Nasal cavity respiratory epithelium epithelial cell of viscerocranial mucosa (primary cell): Measurements from ENCODE around the gene IFNW1. TPM values are rescaled to one million over a fixed set of nuclear protein-coding genes. Genes with fewer than 3 reads are reported as not detected.

Source experiments
- total RNA-seq: library from RNA; depleted of rRNA; stranded (reverse); fragments of >200 nt; gene quantifications from 2 replicates; pipeline ENCODE4 v1.2.3, GENCODE V29; 2014

IFNW1 gene
- not detected in 2 replicates for total RNA-seq

DNA sequence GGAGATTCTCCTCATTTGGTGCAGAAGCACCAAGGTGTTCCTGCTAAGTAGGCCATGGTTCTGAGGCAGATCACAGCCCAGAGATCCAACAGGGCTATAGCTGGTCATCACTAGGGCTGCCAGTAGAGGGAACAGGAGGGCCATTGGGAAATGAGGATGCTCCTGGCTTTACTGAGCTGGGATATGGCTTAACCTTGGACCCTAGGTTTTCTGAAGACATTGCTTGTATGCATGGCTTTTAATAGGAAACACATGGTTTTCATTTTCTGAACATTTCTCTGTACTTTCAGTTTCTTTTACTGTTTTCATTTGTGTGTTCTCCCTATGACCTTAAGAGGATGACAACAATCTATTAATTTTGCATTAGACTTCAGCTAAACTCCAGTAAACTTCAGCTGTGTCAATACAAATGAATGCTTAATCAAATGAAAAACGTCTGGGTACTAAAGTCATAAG, at the start of gene IFNW1:
Gene IFNW1, minus strand, starts transcription at position 406 of the 456 bp plus-strand sequence. Its CDS starts 262 bp downstream, at position 144.

DNA sequence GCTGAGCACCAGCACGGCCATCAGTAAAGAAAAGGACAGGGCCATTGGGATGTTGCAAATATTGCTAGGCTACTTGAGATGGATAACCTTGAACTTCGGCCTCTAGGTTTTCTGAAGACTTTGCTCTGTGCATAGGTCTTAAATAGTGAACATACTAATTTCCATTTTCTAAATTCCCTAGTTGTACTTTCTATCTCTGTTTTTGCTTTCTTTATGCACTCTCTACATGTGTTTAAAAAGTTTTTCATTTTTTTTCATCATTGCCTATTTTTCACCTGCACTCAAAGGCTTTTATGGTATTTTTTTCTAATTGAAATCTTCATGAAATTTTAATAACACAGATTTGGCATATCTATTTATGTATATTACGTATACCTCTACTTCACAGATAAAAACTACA, 45.9 kb upstream of the IFNW1 start, which contains the start of gene IFNA4:
Gene IFNA4, minus strand, starts transcription at position 101 of the 400 bp plus-strand sequence. Its CDS starts 56 bp downstream, at position 45.

DNA sequence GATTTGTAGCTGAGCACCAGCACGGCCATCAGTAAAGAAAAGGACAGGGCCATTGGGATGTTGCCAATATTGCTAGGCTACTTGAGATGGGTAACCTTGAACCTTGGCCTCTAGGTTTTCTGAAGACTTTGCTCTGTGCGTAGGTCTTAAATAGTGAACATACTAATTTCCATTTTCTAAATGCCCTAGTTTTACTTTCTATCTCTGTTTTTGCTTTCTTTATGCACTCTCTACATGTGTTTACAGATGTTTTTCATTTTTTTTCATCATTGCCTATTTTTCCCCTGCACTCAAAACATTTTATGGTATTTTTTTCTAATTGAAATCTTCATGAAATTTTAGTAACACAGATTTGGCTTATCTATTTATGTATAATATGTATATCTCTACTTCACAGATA, 24.9 kb upstream of the IFNW1 start, which contains the start of gene IFNA21:
Gene IFNA21, minus strand, starts transcription at position 101 of the 400 bp plus-strand sequence. Its CDS starts 48 bp downstream, at position 53.

Other genes starting within 250 kb of the IFNW1 start
- gene HACD4, start 110.2 kb downstream of the IFNW1 start, total RNA-seq = 1.7 and 7.9 TPM in 2 replicates
- under 0.01 TPM in 1 of 2 replicates, not detected in the other for gene IFNB1, start 63.9 kb downstream of the IFNW1 start, total RNA-seq
- gene IFNA21, start 24.8 kb upstream of the IFNW1 start, total RNA-seq = not detected in 2 replicates
- gene IFNA4, start 45.8 kb upstream of the IFNW1 start, total RNA-seq = not detected in 2 replicates
- not detected in 2 replicates for gene IFNA7, start 60.4 kb upstream of the IFNW1 start, total RNA-seq
- gene IFNA10, start 65.3 kb upstream of the IFNW1 start, total RNA-seq = not detected in 2 replicates
- not detected in 2 replicates for gene IFNA16, start 75.5 kb upstream of the IFNW1 start, total RNA-seq
- not detected in 2 replicates for gene IFNA17, start 86.4 kb upstream of the IFNW1 start, total RNA-seq
- not detected in 2 replicates for gene IFNA14, start 98.2 kb upstream of the IFNW1 start, total RNA-seq
- gene IFNA5, start 163.5 kb upstream of the IFNW1 start, total RNA-seq = not detected in 2 replicates
- 33.5 and 47.5 TPM in 2 replicates for gene KLHL9, start 193.6 kb upstream of the IFNW1 start, total RNA-seq
- not detected in 2 replicates for gene IFNA6, start 209.1 kb upstream of the IFNW1 start, total RNA-seq
- not detected in 2 replicates for gene IFNA13, start 226.2 kb upstream of the IFNW1 start, total RNA-seq
- gene IFNA2, start 243.6 kb upstream of the IFNW1 start, total RNA-seq = not detected in 2 replicates